Measurements from ENCODE around the gene SNX8.

The SNX8 gene

GRCh38 chr7:2219136-2219535 lies 95.1 kb downstream of the SNX8 start:
- no peak for DNase-seq

- no peak for DNase-seq
These were observed 95.8 kb downstream of the SNX8 start for GRCh38 chr7:2218444-2218785.

- DNase-seq, result no peak
These were observed 96.4 kb downstream of the SNX8 start for GRCh38 chr7:2217716-2218443.

- DNase-seq, result no peak
These were observed 97.0 kb downstream of the SNX8 start for GRCh38 chr7:2217206-2217605.

- no peak for DNase-seq
These were observed 98.4 kb downstream of the SNX8 start for GRCh38 chr7:2215851-2216250.

- DNase-seq, result no peak
These were observed 99.6 kb downstream of the SNX8 start for GRCh38 chr7:2214636-2215035.

GRCh38 chr7:2213551-2214215 lies 100.6 kb downstream of the SNX8 start:
- no peak for DNase-seq

GRCh38 chr7:2212906-2213305 lies 101.3 kb downstream of the SNX8 start:
- DNase-seq, result no peak

GRCh38 chr7:2211926-2212325 lies 102.3 kb downstream of the SNX8 start:
- no peak for DNase-seq

GRCh38 chr7:2211259-2211880 lies 102.9 kb downstream of the SNX8 start:
- DNase-seq, result no peak

GRCh38 chr7:2210551-2211258 lies 103.5 kb downstream of the SNX8 start:
- DNase-seq, result no peak

GRCh38 chr7:2209961-2210323 lies 104.3 kb downstream of the SNX8 start:
- no peak for DNase-seq

- DNase-seq, result no peak
These were observed 104.9 kb downstream of the SNX8 start for GRCh38 chr7:2209146-2209960.

GRCh38 chr7:2208712-2209111 lies 105.5 kb downstream of the SNX8 start:
- no peak for DNase-seq

GRCh38 chr7:2205036-2205780 lies 109.0 kb downstream of the SNX8 start:
- DNase-seq, result no peak

GRCh38 chr7:2204446-2204845 lies 109.8 kb downstream of the SNX8 start:
- DNase-seq, result no peak

GRCh38 chr7:2203766-2204300 lies 110.4 kb downstream of the SNX8 start:
- DNase-seq, result no peak

GRCh38 chr7:2202901-2203765 lies 111.1 kb downstream of the SNX8 start:
- DNase-seq, result no peak

- no peak for DNase-seq
These were observed 111.9 kb downstream of the SNX8 start for GRCh38 chr7:2202361-2202761.

All from KG1 (cell line).